Stomach (tissue), 9 donors: ENCODE measurements around the gene ZNF263. TPM values are rescaled to one million over a fixed set of nuclear protein-coding genes. Genes with fewer than 3 reads are reported as not detected.
"Not testable (repeated sequence)": the region's sequence is repeated elsewhere in the genome, so short reads cannot be mapped to it uniquely, and the experiment has no call there.

Source experiments
- DNase-seq, 2 donors: peaks; one replicate each; pipeline versions ENCODE4 v3.0.0 to v3.0.0-alpha.2; 2013 to 2019
- H3K27ac ChIP-seq, 5 donors: fragments of 200-600 bp in 4 of 5; sonication (generic) in 4 of 5; one replicate each; pipeline ENCODE4 v1.5.1; 2013 to 2019; ENCODE audit warnings: mild to moderate bottlenecking in 1 of 5, moderate library complexity in 1 of 5
- H3K27me3 ChIP-seq, 3 donors: fragments of 200-600 bp; sonication (generic); one replicate each; pipeline ENCODE4 v1.5.1; 2017 to 2019; ENCODE audit warnings: mixed run types in 1 of 3
- H3K36me3 ChIP-seq, 4 donors: fragments of 200-600 bp; sonication (generic); 1 replicate in 3 of 4; 2 replicates in 1 of 4; pipeline ENCODE4 v1.5.1; 2016 to 2019
- H3K4me1 ChIP-seq, 4 donors: fragments of 200-600 bp; sonication (generic); one replicate each; pipeline ENCODE4 v1.5.1; 2016 to 2019
- H3K4me3 ChIP-seq, 4 donors: fragments of 200-600 bp; sonication (generic) in 3 of 4; one replicate each; pipeline ENCODE4 v1.5.1; 2016 to 2019; ENCODE audit warnings: mild to moderate bottlenecking in 1 of 4
- H3K9me3 ChIP-seq, 4 donors: fragments of 200-600 bp; sonication (generic); one replicate each; pipeline ENCODE4 v1.5.1; 2016 to 2019
- CTCF ChIP-seq, 7 experiments: fragments of 450-650 bp in 4 of 7; fragments of 200-600 bp in 3 of 7; sonication (generic) in 3 of 7; IDR thresholded peaks; one replicate each; pipeline ENCODE4 v1.5.1; 2016 to 2019; ENCODE audit warnings: antibody characterized with exemption in 7 of 7, control low read depth in 2 of 7, mild to moderate bottlenecking in 1 of 7
- EP300 ChIP-seq: sonication (generic); formaldehyde crosslinking; IDR thresholded peaks from one replicate; pipeline ENCODE4 v1.6.1; 2017; ENCODE audit warnings: antibody characterized with exemption
- POLR2A ChIP-seq, 4 donors: fragments of 450-650 bp; IDR thresholded peaks; one replicate each; pipeline ENCODE4 v1.6.1; 2016; ENCODE audit warnings: antibody characterized with exemption in 4 of 4, control low read depth in 2 of 4, mild to moderate bottlenecking in 1 of 4, moderate library complexity in 1 of 4
- POLR2AphosphoS5 ChIP-seq, 3 donors: sonication (generic); formaldehyde crosslinking; IDR thresholded peaks; one replicate each; pipeline ENCODE4 v1.6.1; 2016; ENCODE audit warnings: antibody characterized with exemption in 3 of 3
- WGBS, 5 donors: extraction: QIAGEN DNeasy Blood & Tissue Kit in 3 of 5; methylation state at CpG; one replicate each; pipeline versions ENCODE4 v1.1.5 to v1.1.7; 2013 to 2018; 5-methylcytosine and 5-hydroxymethylcytosine counted together
- intact Hi-C: fragments of 100-400 bp; cut with DNase I; formaldehyde crosslinking; loops from one replicate; pipeline ENCODE4 v1.15.1; 2023; ENCODE audit warnings: low total_unique reads
- polyA plus RNA-seq, 3 donors: library from polyadenylated mRNA; stranded (reverse); fragments of 200-250 nt; gene quantifications; one replicate each; pipeline ENCODE4 v1.2.3, GENCODE V29; 2013
- total RNA-seq, 5 donors: library from RNA; depleted of rRNA; stranded (reverse); fragments of >200 nt; gene quantifications; one replicate each; pipeline versions ENCODE4 v1.1.0 to v1.2.3, GENCODE V29; 2014 to 2016
- donor health status: healthy with polysubstance abuse.
- donor health status: Bipolar disorder and iron deficiency.
- donor health status: healthy.

Gene ZNF263
- total and polyA plus RNA-seq, 8 donors: 10.8 to 67.0 (median 30.8) TPM

GRCh38 chr16:3266873-3267537, 16.3 kb upstream of the ZNF263 start:
- H3K27ac ChIP-seq: no peak overlapping the region
- DNase-seq: peak in 1 of 2 donors; percentile 31
- H3K36me3 ChIP-seq: peaks cover 0 to 37% (median 31%) of the 10 kb centered on the region in 4 donors
- peaks cover 4 to 37% (median 22%) of the 10 kb centered on the region in 4 donors for H3K4me1 ChIP-seq
- WGBS, 5 donors: 62 to 70% (median 63%) methylated on average over 5 of the region's 5 CpGs
- H3K27me3 ChIP-seq: no peaks in the 10 kb centered on the region
- H3K9me3 ChIP-seq: peaks cover 0 to 4% (median 0%) of the 10 kb centered on the region in 4 donors
- intact Hi-C loops: no loop called here
- no peak overlapping the region for H3K4me3 ChIP-seq
- TF ChIP-seq POLR2A (IDR thresholded peaks at IDR 0.05) (no peak), CTCF (IDR thresholded peaks at IDR 0.05) (peak in 3 of 7 experiments; percentile 11 to 44 (median 42)), POLR2AphosphoS5 (IDR thresholded peaks at IDR 0.05) (peak in 1 of 3 donors; percentile 34), EP300 (no peak)

- intact Hi-C loops: no loop called here
- Histone ChIP-seq H3K27ac (no peak overlapping the region), H3K27me3 (no peaks in the 10 kb centered on the region), H3K4me3 (no peak overlapping the region), H3K36me3 (peaks cover 0 to 37% (median 31%) of the 10 kb centered on the region in 4 donors), H3K9me3 (peaks cover 0 to 4% (median 0%) of the 10 kb centered on the region in 4 donors), H3K4me1 (peaks cover 4 to 27% (median 20%) of the 10 kb centered on the region in 4 donors)
- no peak for DNase-seq
- TF ChIP-seq EP300 (no peak), POLR2A (IDR thresholded peaks at IDR 0.05) (no peak), POLR2AphosphoS5 (IDR thresholded peaks at IDR 0.05) (no peak), CTCF (IDR thresholded peaks at IDR 0.05) (no peak)
- WGBS, 5 donors: 78 to 100% (median 80%) methylated on average over 1 of the region's 1 CpG
These were observed 15.0 kb upstream of the ZNF263 start for GRCh38 chr16:3268294-3268693.

GRCh38 chr16:3270718-3271117, 12.6 kb upstream of the ZNF263 start:
- peaks cover 0 to 33% (median 29%) of the 10 kb centered on the region in 4 donors for H3K36me3 ChIP-seq
- DNase-seq, intact Hi-C loops, H3K9me3 ChIP-seq, H3K27me3 ChIP-seq, H3K4me3 ChIP-seq, H3K27ac ChIP-seq: not testable (repeated sequence)
- WGBS, 5 donors: 78 to 87% (median 86%) methylated on average over 5 of the region's 5 CpGs
- H3K4me1 ChIP-seq: peaks cover 0 to 13% (median 7%) of the 10 kb centered on the region in 4 donors

GRCh38 chr16:3271281-3271680, 12.0 kb upstream of the ZNF263 start:
- H3K27ac ChIP-seq, H3K27me3 ChIP-seq, intact Hi-C loops, H3K9me3 ChIP-seq, DNase-seq, H3K4me3 ChIP-seq: not testable (repeated sequence)
- H3K36me3 ChIP-seq: peaks cover 0 to 28% (median 25%) of the 10 kb centered on the region in 4 donors
- WGBS, 5 donors: 91 to 94% (median 93%) methylated on average over 22 of the region's 22 CpGs
- H3K4me1 ChIP-seq: peaks cover 0 to 11% (median 4%) of the 10 kb centered on the region in 4 donors

- Histone ChIP-seq H3K4me1 (no peaks in the 10 kb centered on the region), H3K27me3 (no peaks in the 10 kb centered on the region), H3K9me3 (no peaks in the 10 kb centered on the region), H3K27ac (no peak overlapping the region), H3K4me3 (no peak overlapping the region), H3K36me3 (peaks cover 0 to 3% (median 0%) of the 10 kb centered on the region in 4 donors)
- TF ChIP-seq CTCF (IDR thresholded peaks at IDR 0.05) (no peak), EP300 (no peak), POLR2A (IDR thresholded peaks at IDR 0.05) (no peak), POLR2AphosphoS5 (IDR thresholded peaks at IDR 0.05) (no peak)
- intact Hi-C loops: no loop called here
- 41 to 61% (median 43%) methylated on average over 4 of the region's 4 CpGs for WGBS, 5 donors
- DNase-seq: no peak
These were observed 8.8 kb upstream of the ZNF263 start for GRCh38 chr16:3274490-3274889.
